Uterus (tissue), 2 donors: ENCODE data around the gene BMP2K.

Source experiments
- CTCF ChIP-seq, 4 experiments: fragments of 200-600 bp in 2 of 4; fragments of 450-650 bp in 2 of 4; sonication (generic) in 2 of 4; IDR thresholded peaks; one replicate each; pipeline ENCODE4 v1.5.1; 2016 to 2019; ENCODE audit warnings: antibody characterized with exemption in 4 of 4, mild to moderate bottlenecking in 2 of 4, moderate library complexity in 1 of 4
- POLR2A ChIP-seq, 2 donors: fragments of 450-650 bp; IDR thresholded peaks; one replicate each; pipeline ENCODE4 v1.6.1; 2016; ENCODE audit warnings: antibody characterized with exemption in 2 of 2, mild to moderate bottlenecking in 1 of 2, moderate library complexity in 1 of 2

GRCh38 chr4:78938474-78938867 lies 162.3 kb downstream of the BMP2K start:
- no peak for TF ChIP-seq CTCF (IDR thresholded peaks at IDR 0.05)
- TF ChIP-seq POLR2A (IDR thresholded peaks at IDR 0.05) = no peak
